Measurements from ENCODE around the gene PLEKHA4.
"Not testable (repeated sequence)": the region's sequence is repeated elsewhere in the genome, so short reads cannot be mapped to it uniquely, and the experiment has no call there.

PLEKHA4 gene

DNA sequence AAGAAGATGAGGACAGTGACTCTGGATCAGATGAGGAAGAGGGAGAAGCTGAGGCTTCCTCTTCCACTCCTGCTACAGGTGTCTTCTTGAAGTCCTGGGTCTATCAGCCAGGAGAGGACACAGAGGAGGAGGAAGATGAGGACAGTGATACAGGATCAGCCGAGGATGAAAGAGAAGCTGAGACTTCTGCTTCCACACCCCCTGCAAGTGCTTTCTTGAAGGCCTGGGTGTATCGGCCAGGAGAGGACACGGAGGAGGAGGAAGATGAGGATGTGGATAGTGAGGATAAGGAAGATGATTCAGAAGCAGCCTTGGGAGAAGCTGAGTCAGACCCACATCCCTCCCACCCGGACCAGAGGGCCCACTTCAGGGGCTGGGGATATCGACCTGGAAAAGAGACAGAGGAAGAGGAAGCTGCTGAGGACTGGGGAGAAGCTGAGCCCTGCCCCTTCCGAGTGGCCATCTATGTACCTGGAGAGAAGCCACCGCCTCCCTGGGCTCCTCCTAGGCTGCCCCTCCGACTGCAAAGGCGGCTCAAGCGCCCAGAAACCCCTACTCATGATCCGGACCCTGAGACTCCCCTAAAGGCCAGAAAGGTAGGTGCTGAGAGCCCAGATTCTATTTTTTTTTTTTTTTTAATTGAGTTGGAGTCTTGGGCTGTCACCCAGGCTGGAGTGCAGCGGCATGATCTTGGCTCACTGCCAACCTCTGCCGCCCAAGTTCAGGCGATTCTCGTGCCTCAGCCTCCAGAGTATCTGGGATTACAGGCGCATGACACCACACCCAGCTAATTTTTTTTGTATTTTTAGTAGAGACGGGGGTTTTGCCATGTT, 6.1 kb upstream of the PLEKHA4 start:
- no peak for TF ChIP-seq Cebpa-rat (IDR thresholded peaks at IDR 0.05)
- H3K27ac ChIP-seq: peak overlapping the region; percentile 97
- peaks cover 46% of the 10 kb centered on the region for H3K36me3 ChIP-seq
- H3K9ac ChIP-seq: peak overlapping the region; percentile 99
- peak overlapping the region; percentile 100 for H3K4me2 ChIP-seq
- peaks cover 40% of the 10 kb centered on the region for H4K20me1 ChIP-seq
- 0 out of 2 replicates have a peak, but pooled peaks cover 4% of the 10 kb centered on the region for H3K9me3 ChIP-seq
- H3K4me1 ChIP-seq: peaks cover 63% of the 10 kb centered on the region
- H3K4me3 ChIP-seq: peak overlapping the region; percentile 96
- H3K27me3 ChIP-seq: no peaks in the 10 kb centered on the region

DNA sequence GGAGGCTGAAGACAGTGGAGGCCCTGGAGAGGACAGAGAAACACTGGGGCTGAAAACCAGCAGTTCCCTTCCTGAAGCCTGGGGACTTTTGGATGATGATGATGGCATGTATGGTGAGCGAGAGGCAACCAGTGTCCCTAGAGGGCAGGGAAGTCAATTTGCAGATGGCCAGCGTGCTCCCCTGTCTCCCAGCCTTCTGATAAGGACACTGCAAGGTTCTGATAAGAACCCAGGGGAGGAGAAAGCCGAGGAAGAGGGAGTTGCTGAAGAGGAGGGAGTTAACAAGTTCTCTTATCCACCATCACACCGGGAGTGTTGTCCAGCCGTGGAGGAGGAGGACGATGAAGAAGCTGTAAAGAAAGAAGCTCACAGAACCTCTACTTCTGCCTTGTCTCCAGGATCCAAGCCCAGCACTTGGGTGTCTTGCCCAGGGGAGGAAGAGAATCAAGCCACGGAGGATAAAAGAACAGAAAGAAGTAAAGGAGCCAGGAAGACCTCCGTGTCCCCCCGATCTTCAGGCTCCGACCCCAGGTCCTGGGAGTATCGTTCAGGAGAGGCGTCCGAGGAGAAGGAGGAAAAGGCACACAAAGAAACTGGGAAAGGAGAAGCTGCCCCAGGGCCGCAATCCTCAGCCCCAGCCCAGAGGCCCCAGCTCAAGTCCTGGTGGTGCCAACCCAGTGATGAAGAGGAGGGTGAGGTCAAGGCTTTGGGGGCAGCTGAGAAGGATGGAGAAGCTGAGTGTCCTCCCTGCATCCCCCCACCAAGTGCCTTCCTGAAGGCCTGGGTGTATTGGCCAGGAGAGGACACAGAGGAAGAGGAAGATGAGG, 5.3 kb upstream of the PLEKHA4 start:
- Histone ChIP-seq H3K4me3 (peak overlapping the region; percentile 96), H3K27me3 (no peaks in the 10 kb centered on the region), H3K27ac (peak overlapping the region; percentile 97), H3K4me2 (peak overlapping the region; percentile 100), H3K4me1 (peaks cover 70% of the 10 kb centered on the region), H4K20me1 (peaks cover 40% of the 10 kb centered on the region), H3K36me3 (peaks cover 37% of the 10 kb centered on the region), H3K9me3 (0 out of 2 replicates have a peak, but pooled peaks cover 4% of the 10 kb centered on the region), H3K9ac (peak overlapping the region; percentile 99)
- TF ChIP-seq Cebpa-rat (IDR thresholded peaks at IDR 0.05): no peak

DNA sequence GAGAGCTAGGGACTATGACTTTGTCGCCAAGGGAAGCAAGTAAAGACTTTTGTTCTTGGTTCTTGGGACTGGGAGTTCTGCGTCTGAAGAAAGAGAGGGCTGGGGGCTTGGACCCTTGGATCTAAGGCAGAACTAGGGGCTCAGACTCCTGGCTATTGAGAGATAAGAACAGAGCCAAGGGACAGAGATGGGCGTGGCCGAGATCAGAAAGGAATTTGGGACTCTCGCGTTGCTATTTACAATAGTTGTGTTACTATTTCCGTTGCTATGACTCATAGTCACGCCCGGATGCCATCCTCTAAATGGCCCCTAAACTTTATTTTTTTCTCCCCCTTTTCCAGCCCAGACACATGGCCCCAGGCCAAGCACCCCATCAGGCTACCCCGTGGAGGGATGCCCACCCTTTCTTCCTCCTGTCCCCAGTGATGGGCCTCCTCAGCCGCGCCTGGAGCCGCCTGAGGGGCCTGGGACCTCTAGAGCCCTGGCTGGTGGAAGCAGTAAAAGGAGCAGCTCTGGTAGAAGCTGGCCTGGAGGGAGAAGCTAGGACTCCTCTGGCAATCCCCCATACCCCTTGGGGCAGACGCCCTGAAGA, 4.6 kb upstream of the PLEKHA4 start:
- peaks cover 74% of the 10 kb centered on the region for H3K4me1 ChIP-seq
- 0 out of 2 replicates have a peak, but pooled peaks cover 4% of the 10 kb centered on the region for H3K9me3 ChIP-seq
- peaks cover 40% of the 10 kb centered on the region for H4K20me1 ChIP-seq
- H3K27ac ChIP-seq: peak overlapping the region; percentile 97
- peaks cover 30% of the 10 kb centered on the region for H3K36me3 ChIP-seq
- peak overlapping the region; percentile 100 for H3K4me2 ChIP-seq
- peak overlapping the region; percentile 96 for H3K4me3 ChIP-seq
- H3K9ac ChIP-seq: peak overlapping the region; percentile 99
- no peak for TF ChIP-seq Cebpa-rat (IDR thresholded peaks at IDR 0.05)
- no peaks in the 10 kb centered on the region for H3K27me3 ChIP-seq

DNA sequence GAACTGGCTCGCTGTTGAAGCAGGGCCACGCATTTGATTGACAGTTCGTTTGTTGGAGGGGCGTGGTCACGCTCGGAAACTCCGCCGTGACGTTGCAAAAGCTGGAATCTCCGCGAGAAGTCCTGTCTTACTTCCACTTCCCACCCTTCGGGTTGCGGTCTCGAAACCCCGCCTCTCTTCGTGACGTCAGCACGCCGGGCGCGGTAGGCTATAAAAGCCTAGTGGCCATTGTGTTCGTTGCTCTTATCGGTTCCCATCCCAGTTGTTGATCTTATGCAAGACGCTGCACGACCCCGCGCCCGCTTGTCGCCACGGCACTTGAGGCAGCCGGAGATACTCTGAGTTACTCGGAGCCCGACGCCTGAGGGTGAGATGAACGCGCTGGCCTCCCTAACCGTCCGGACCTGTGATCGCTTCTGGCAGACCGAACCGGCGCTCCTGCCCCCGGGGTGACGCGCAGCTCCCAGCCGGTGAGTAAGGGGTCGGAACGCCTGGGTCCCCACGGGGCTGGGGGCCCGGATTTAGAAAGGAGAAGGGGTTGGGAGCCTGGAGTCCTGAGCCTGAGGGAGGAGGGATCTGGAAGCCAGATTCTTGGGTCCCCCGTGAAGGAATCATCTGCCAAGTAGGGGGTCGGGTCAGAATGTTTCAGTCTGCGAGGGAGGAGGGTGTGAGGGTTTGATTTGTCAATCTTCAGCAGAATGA, 3.9 kb upstream of the PLEKHA4 start, which contains the start of gene PPP1R15A:
TSS of gene PPP1R15A (plus strand) at position 240 of the 702 bp plus-strand sequence. CDS start 813 bp downstream, outside the sequence.
- H3K27me3 ChIP-seq: no peaks in the 10 kb centered on the region
- peak within 1 kb of the TSS; percentile 99 for H3K9ac ChIP-seq
- peaks cover 74% of the 10 kb centered on the region for H3K4me1 ChIP-seq

DNA sequence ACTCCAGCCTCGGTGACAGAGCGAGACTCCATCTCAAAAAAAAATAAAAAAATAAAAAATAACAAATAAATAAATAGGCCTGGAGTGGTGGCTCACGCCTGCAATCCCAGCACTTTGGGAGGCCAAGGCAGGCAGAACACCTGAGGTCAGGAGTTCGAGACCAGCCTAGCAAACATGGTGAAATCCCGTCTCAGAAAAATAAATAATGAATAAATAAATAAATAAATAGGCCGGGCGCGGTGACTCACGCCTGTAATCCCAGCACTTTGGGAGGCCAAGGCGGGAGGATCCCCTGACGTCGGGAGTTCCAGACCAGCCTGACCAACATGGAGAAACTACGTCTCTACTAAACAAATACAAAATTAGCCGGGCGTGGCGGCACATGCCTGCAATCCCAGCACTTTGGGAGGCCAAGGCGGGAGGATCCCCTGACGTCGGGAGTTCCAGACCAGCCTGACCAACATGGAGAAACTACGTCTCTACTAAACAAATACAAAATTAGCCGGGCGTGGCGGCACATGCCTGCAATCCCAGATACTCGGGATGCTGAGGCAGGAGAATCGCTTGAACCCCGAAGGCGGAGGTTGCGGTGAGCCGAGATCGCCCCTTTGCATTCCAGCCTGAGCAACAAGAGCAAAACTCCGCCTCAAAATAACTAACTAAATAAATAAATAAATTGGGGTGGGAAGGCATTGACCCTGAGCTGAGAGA, 3.2 kb upstream of the PLEKHA4 start:
- H3K9me3 ChIP-seq, H3K27me3 ChIP-seq, H3K9ac ChIP-seq: not testable (repeated sequence)
- Histone ChIP-seq H3K4me2 (peak overlapping the region; percentile 100), H3K4me1 (peaks cover 74% of the 10 kb centered on the region), H4K20me1 (peaks cover 40% of the 10 kb centered on the region), H3K36me3 (peaks cover 22% of the 10 kb centered on the region), H3K4me3 (peak overlapping the region; percentile 96; the same call in 1 of the 2 replicates), H3K27ac (0 out of 2 replicates have a peak overlapping the region, but pooled peaks have one; percentile 26)

More for the DNA sequence above, 3.9 kb upstream of the PLEKHA4 start, which contains the start of gene PPP1R15A:
- Histone ChIP-seq H3K4me3 (peak within 1 kb of the TSS; percentile 96), H4K20me1 (peaks cover 40% of the 10 kb centered on the region), H3K36me3 (peaks cover 24% of the 10 kb centered on the region), H3K27ac (peak within 1 kb of the TSS; percentile 97), H3K9me3 (no peaks in the 10 kb centered on the region), H3K4me2 (peak within 1 kb of the TSS; percentile 100)
- TF ChIP-seq Cebpa-rat (IDR thresholded peaks at IDR 0.05): no peak

DNA sequence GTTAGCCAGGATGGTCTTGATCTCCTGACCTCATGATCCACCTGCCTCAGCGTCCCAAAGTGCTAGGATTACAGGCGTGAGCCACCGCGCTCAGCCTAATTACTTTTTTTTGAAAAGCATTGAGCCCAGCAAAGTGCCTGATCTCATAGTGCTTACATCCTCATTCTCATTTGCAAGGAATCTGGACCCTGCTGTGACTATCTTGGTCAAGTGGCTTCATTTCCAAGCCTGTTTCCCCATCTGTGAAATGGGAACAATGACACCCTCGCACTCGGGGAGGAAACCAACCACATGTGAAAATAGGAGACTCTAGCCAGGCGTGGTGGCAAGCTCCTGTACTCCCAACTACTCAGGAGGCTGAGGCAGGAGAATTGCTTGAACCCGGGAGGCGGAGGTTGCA, 1.6 kb upstream of the PLEKHA4 start:
- Histone ChIP-seq H4K20me1 (peaks cover 27% of the 10 kb centered on the region), H3K4me3 (no peak overlapping the region), H3K9me3 (no peaks in the 10 kb centered on the region), H3K4me1 (peaks cover 72% of the 10 kb centered on the region), H3K27me3 (no peaks in the 10 kb centered on the region), H3K36me3 (peaks cover 17% of the 10 kb centered on the region), H3K9ac (no peak overlapping the region), H3K27ac (no peak overlapping the region), H3K4me2 (no peak overlapping the region)
- TF ChIP-seq Cebpa-rat (IDR thresholded peaks at IDR 0.05): no peak

DNA sequence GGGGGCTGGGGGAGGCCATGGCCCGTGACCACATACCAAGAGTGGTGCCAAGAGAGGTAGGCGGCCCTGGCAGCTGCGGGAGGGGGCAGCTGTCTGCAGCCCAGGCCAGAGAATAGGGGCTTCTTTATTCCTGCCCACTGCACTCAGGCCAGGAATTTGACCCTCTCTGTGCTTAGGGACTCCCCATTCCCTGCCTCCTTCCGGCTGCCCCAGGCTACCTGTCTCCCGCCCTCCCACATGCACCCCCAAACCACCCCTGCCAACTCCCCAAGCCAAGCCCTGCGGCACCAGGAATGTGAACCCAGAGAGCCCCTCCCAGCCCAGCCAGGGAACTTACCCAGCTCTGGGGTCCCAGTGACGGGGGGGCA, 687 bp downstream of the PLEKHA4 start:
- Histone ChIP-seq H3K9me3 (no peaks in the 10 kb centered on the region), H4K20me1 (peaks cover 4% of the 10 kb centered on the region; the same call in 1 of the 2 replicates), H3K36me3 (no peaks in the 10 kb centered on the region), H3K27me3 (no peaks in the 10 kb centered on the region), H3K4me2 (peak overlapping the region; percentile 71), H3K9ac (0 out of 2 replicates have a peak overlapping the region, but pooled peaks have one; percentile 47), H3K4me3 (no peak overlapping the region), H3K27ac (peak overlapping the region; percentile 72), H3K4me1 (peaks cover 51% of the 10 kb centered on the region)
- no peak for TF ChIP-seq Cebpa-rat (IDR thresholded peaks at IDR 0.05)

DNA sequence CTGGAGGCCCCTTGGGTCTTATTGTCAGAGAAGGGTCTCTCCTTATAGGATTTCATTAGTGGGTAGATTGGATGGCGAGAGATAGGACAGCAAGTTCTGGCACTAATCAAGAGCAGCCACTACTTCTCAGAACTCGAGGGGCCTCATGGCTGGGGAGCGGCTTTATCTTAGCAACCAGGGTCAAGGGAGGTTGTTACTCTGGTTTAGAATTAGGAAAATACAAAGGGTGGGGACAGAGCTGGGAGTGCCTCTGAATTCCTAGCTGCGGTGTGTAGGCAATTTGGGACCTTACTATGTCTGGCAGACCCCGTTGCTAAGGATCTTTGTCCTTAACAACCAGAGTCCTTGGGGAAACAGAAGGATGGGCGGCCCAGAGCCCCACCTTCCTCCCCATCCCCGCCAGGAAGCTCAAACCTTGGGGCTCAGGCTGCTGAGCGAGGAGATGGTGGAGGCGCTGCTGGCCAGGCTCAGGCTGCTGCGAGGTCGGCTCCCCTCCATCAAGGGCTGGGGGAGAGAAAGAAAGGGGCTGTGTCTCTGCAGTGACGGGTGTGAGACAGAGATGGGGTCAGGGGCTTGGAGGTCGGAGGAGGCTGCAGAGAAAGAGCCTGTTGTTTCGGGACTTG, 1.2 kb downstream of the PLEKHA4 start:
- Histone ChIP-seq H3K4me1 (peaks cover 51% of the 10 kb centered on the region), H3K27ac (0 out of 2 replicates have a peak overlapping the region, but pooled peaks have one; percentile 72)
- no peak for TF ChIP-seq Cebpa-rat (IDR thresholded peaks at IDR 0.05)

More for the DNA sequence above, 1.2 kb downstream of the PLEKHA4 start:
- no peaks in the 10 kb centered on the region for H3K36me3 ChIP-seq
- H4K20me1 ChIP-seq: no peaks in the 10 kb centered on the region
- no peak overlapping the region; the same call in 1 of the 2 replicates for H3K9ac ChIP-seq
- H3K4me2 ChIP-seq: peak overlapping the region; percentile 71
- no peaks in the 10 kb centered on the region for H3K27me3 ChIP-seq
- no peak overlapping the region for H3K4me3 ChIP-seq
- no peaks in the 10 kb centered on the region for H3K9me3 ChIP-seq
